HTERT RPE-1 (cell line): ENCODE measurements around the gene FZD2.
"Not testable (repeated sequence)": the region's sequence is repeated elsewhere in the genome, so short reads cannot be mapped to it uniquely, and the experiment has no call there.

Experiments used
- in situ Hi-C: fragments of 300-500 bp; cut with MboI; formaldehyde crosslinking; loops from 4 replicates; pipeline ENCODE4 v1.14.3; 2020; ENCODE audit warnings: low sequenced_read_pairs

The FZD2 gene

DNA sequence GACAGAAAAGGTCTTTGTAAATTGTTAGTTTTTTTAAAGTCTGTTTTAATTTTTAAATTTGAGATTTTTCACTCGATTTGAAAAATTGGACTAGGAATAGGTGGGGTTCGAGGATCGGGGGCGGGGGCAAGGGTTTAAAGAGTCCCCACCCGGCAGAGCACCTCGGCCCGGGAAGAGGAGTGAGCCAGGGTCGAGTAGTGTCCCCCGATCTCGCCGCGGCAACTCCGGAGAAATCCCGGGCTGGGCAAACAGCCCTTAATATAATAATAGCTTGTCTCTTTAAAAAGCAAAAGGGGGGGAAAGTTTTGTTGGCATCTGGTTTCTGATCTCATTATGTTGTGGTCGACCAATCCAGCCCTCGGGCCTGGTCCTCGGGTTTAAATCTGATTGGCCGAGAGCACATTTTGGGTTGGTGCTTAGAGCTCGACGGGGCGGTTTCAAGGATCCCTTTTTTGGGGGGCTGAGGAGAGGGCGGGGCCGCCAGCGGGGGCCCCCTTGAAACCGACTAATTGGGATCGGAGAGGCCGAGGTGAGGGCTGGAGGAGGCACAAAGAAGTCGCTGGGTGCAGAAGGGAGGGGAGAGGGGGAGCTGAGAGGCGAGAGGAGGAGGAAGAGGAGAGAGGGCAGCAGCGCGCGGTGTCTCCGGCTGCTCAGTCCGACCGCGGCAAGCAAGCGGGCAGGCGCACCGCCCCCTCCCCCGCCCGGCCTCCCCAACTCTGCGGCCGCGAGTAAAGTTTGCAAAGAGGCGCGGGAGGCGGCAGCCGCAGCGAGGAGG is at the start of gene FZD2:
Gene FZD2 (plus strand): TSS at position 653 of the 775 bp plus-strand sequence. CDS start 205 bp downstream, outside the sequence.
- in situ Hi-C loops, result no loop called here

GRCh38 chr17:44511241-44512134 is 45.8 kb upstream of the FZD2 start:
- in situ Hi-C loops, result not testable (repeated sequence)

- in situ Hi-C loops, result no loop called here
Observed at GRCh38 chr17:44518032-44518431, 39.3 kb upstream of the FZD2 start.

DNA sequence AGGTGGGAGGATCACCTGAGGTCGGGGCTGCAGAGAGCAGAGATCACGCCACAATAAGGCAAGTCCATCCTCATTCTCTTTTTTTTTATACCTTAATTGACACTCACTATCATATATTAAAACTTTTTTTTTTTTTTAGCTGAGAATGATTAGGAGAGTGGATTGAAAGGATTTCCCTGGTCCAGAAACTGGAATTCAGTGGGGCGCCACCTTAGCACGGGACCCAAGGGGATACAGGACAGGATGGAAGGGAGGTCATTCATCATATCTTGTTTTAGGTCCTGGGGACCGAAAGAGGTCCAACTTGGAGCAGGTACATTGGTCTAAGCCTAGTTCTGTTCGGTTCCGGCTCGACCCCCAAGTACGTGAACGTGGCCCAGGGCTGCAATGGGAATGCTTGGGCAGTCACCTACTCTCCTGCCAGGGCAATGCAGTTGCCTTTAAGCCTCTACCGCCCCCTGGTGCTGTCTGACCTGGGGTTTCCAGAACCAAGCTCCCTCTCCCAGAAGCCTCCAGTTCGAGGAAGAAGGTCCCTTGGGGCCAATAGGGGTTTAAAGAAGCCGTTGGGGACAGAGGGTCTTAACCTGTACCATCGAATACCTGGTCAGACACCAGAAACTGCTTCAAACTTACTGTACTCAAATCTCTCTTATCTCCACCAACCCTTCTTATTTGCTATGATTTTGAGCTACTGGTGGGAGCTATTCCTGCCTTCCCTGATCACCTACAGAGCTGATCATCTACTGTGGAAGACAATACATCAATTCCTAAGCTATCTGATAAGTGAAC is 34.2 kb upstream of the FZD2 start:
- in situ Hi-C loops, result no loop called here

GRCh38 chr17:44523672-44523972 is 33.7 kb upstream of the FZD2 start:
- in situ Hi-C loops, result no loop called here

- in situ Hi-C loops, result no loop called here
Observed at GRCh38 chr17:44527102-44527501, 30.2 kb upstream of the FZD2 start.

- in situ Hi-C loops, result no loop called here
Observed at GRCh38 chr17:44527954-44528353, 29.3 kb upstream of the FZD2 start.

- in situ Hi-C loops, result no loop called here
Observed at GRCh38 chr17:44529864-44530263, 27.4 kb upstream of the FZD2 start.

DNA sequence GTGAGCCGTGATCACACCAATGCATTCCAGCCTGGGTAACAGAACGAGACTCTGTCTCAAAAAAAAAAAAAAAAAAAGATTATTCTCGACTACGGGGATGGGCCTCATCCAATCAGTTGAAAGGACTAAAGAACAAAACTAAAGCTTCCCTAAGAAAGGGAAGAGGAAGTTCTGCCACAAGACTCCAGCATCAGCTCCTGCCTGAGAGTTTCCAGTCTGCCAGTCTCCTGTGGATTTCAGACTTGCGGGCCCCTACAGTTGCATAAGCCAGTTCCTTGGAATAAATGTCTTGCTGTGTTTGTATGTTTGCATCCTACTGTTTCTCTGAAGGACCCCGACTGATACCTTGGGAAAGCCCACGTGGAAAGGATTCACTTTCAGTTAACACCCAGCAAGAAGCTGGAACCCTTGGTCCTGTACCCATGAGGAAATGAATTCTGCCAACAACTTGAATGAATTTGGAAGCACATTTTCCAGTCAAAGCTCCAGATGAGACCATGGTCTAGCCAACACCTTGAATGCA is 26.3 kb upstream of the FZD2 start:
- in situ Hi-C loops, result no loop called here

DNA sequence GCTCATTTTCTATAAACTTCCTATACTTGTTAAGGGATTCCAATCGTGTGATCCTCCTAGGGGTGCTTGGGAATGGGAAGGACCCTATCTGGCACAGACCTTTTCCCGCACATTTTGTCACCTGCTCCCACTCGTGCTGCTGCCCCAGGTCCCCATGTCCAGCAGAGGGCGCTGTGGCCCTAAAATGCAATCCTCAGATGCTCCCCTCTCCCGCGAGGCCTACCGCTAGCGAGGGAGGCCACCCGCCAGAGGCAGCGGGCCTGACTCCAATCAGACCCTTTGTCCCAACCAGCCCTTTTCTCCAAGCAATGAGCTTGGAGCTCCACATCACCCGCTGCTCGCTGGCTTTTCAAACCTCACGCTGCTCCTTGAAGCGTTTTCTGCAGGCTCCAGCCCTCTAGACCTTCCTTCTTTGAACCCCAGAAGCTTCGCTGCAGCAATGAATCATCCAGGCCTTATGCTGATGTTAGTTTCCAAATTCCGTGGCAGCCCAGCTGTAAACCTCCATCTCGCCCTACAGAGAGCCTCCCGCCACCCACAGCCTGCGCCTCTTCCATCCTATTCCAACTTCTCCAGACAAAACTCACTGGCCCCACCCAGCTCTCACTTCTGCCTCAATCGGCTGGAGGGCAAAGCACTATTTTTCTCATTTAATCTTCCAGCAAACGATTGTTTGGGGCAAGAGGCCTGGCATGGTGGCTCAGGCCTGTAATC is 23.6 kb upstream of the FZD2 start:
- in situ Hi-C loops, result no loop called here

DNA sequence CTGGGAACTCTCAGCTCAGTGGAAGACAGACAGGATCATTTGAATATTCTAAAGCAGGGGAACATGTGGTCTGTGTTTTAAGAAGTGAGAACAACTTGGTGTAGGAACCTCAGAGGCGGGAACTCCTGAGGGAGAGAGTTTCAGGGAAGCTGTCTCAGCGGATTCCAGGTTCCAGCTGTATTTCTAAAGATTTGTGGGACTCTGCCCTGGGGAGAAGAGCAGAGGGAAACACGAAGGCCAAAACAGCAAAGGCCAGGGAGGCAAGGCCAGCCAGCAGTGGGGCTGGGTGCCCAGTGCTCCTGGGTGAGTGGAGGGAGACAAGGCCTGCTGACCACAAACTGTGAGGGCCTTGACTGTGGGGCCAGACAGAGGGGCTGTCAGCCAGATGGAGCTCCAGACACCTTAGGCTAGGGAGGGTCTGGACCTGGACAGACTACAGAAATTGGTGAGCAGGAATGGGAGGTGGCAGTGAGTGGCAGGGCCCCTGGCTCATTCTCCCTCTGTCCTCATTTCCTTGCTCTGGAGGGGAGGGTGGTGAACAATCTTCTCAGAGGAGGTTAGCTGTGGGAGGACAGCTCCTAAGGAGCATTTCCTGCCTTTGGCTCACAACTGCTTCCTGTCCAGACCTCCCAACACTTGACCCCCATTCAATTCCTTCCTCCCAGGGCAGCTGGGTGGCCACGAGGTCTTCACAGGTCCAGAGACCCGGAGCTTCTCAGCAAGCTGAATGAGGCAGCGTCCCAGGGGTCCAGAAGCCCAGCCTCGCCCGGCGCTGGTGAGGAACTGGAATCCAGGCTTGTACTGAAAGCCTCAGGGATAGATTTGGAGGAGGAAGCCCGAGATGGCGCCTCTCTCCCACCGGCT is 21.0 kb upstream of the FZD2 start:
- in situ Hi-C loops, result no loop called here

DNA sequence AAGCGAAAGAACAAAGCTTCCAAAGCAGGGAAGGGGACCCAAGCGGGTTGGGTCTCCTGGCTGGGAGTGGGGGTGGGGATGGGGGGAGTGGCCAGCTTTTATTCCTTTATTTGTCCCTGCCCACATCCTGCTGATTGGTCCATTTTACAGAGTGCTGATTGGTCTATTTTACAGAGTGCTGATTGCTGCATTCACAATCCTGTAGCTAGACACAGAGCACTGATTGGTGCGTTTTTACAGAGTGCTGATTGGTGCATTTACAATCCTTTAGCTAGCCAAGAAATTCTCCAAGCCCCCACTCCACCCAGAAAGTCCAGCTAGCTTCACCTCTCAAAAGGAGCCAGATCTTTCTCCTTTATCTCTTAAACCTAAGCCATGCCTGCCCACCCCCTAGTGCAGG is 19.4 kb upstream of the FZD2 start:
- in situ Hi-C loops, result not testable (repeated sequence)

- in situ Hi-C loops, result no loop called here
Observed at GRCh38 chr17:44539673-44540072, 17.6 kb upstream of the FZD2 start.

DNA sequence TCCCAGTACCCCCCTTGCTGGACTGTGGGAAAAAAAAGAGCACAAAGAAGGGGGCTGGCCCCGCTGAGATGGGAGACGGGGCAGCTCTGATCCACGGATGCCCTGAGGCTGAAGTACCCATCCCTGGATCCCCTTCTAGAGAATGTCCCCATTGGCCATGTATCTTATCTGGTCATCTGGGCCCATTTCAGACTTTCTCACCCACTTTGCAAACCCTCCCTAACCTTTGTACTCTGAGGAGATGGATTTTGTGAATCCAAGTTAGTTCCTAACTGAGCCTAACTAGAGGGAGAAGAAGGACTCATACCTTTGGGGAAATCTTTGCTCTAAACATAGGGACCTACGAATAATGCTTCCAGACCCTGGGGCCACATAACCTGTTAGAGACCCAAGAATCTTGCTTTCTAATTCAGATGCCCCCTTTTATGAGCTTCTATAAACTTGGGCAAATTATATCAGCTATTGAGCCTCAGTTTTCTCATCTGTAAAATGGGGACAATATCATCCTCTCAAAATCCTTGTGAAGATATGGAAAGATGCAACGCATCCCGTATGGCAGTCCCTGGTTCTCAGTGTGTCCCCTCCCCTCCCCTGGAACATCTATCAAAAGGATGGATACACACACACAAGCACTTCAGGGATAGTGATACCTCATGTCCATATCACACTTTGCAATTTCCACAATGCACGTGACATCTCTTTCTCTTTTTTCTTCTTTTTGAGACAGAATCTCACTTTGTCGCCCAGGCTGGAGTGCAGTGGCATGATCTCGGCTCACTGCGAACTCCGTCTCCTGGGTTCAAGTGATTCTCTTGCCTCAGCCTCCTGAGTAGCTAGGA is 16.8 kb upstream of the FZD2 start:
- in situ Hi-C loops, result no loop called here

DNA sequence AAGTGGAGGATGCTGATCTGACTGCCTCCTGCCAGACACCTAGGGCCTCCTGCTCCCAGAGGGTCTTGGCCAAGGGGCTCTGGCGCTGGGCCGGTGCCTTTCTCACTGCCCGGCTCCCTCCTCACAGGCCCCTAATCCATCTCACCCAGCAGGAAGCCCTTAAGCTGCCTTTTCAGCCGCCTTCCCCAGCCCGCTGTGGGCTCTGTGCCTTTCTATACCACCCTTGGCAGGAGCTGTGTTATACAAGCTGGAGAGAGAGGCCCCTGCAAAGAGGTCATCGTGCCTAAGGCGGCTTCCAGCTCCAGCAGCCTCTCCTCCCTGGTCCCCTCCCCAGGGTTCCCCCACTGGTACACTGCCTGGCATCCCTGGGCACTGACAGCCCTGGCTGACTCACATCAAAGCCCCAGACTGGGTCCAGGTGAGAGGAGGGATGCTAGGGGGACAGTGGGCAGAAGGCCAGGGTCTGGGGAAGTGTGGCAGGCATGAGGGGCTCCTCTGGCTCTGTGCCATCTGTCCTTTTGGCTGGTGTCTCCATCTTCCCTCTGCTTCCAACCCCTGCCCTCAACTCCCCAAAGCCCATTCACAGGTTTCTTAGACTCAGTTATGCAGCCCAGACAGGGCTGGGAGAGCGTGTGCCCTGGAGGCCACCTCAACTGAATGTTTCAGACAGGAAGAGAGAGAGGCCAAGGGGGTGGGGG is 15.3 kb upstream of the FZD2 start:
- in situ Hi-C loops, result no loop called here

- in situ Hi-C loops, result no loop called here
Observed at GRCh38 chr17:44543213-44543904, 13.9 kb upstream of the FZD2 start.

GRCh38 chr17:44543905-44544523 is 13.3 kb upstream of the FZD2 start:
- in situ Hi-C loops, result no loop called here
